ENCODE results near the gene SLAIN1.

The SLAIN1 gene

GRCh38 chr13:77717508-77717907 lies 20.0 kb downstream of the SLAIN1 start:
- DNase-seq (ENCODE audit: insufficient read length) (no peak), FAIRE-seq (no peak)
- no peak for TF ChIP-seq TAF1 (IDR thresholded peaks at IDR 0.05; ENCODE audit: borderline replicate concordance, low read depth, low read length)
- TF ChIP-seq POLR2A (IDR thresholded peaks at IDR 0.05; ENCODE audit: low read depth, low read length), result no peak
- TF ChIP-seq POLR2AphosphoS5 (IDR thresholded peaks at IDR 0.05; ENCODE audit: low read depth, low read length), result no peak

GRCh38 chr13:77719128-77719527 lies 21.6 kb downstream of the SLAIN1 start:
- FAIRE-seq, result peak; percentile 42
- TF ChIP-seq TAF1 (IDR thresholded peaks at IDR 0.05; ENCODE audit: borderline replicate concordance, low read depth, low read length) (no peak), POLR2AphosphoS5 (IDR thresholded peaks at IDR 0.05; ENCODE audit: low read depth, low read length) (no peak), POLR2A (IDR thresholded peaks at IDR 0.05; ENCODE audit: low read depth, low read length) (no peak)
- DNase-seq (ENCODE audit: insufficient read length), result no peak

- FAIRE-seq, result no peak
- no peak for DNase-seq (ENCODE audit: insufficient read length)
- TF ChIP-seq POLR2AphosphoS5 (IDR thresholded peaks at IDR 0.05; ENCODE audit: low read depth, low read length) (no peak), POLR2A (IDR thresholded peaks at IDR 0.05; ENCODE audit: low read depth, low read length) (no peak), TAF1 (IDR thresholded peaks at IDR 0.05; ENCODE audit: borderline replicate concordance, low read depth, low read length) (no peak)
Measured at GRCh38 chr13:77720988-77721387, 23.5 kb downstream of the SLAIN1 start.

- FAIRE-seq (peak; percentile 21), DNase-seq (ENCODE audit: insufficient read length) (no peak)
- TF ChIP-seq TAF1 (IDR thresholded peaks at IDR 0.05; ENCODE audit: borderline replicate concordance, low read depth, low read length) (no peak), POLR2AphosphoS5 (IDR thresholded peaks at IDR 0.05; ENCODE audit: low read depth, low read length) (no peak), POLR2A (IDR thresholded peaks at IDR 0.05; ENCODE audit: low read depth, low read length) (no peak)
Measured at GRCh38 chr13:77724092-77724491, 26.6 kb downstream of the SLAIN1 start.

DNA sequence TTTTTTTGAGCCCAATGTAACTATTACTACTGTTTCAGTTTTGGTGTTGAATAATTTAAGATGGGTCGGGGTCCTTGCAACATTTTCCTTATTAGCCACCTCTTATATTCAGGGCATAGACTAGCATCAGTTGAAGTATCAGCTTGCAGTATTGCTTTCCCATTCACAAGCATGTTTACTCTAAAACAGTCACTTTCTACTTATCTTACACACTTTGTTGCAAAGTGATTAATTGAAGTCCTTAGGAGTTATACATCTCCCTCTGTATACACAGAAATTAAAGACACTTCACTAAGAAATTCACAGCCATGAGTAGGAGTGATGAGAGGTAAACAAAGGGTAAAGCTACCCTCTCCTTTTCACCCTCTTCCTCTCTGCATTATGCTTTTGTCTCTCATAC lies 27.6 kb downstream of the SLAIN1 start:
- no peak for FAIRE-seq

GRCh38 chr13:77728265-77729125 lies 31.0 kb downstream of the SLAIN1 start:
- peak; percentile 21 for FAIRE-seq
- no peak for DNase-seq (ENCODE audit: insufficient read length)
- TF ChIP-seq POLR2AphosphoS5 (IDR thresholded peaks at IDR 0.05; ENCODE audit: low read depth, low read length) (no peak), POLR2A (IDR thresholded peaks at IDR 0.05; ENCODE audit: low read depth, low read length) (no peak), TAF1 (IDR thresholded peaks at IDR 0.05; ENCODE audit: borderline replicate concordance, low read depth, low read length) (no peak)

More for the DNA sequence above, 27.6 kb downstream of the SLAIN1 start:
- TF ChIP-seq TAF1 (IDR thresholded peaks at IDR 0.05; ENCODE audit: borderline replicate concordance, low read depth, low read length), result no peak
- TF ChIP-seq POLR2A (IDR thresholded peaks at IDR 0.05; ENCODE audit: low read depth, low read length), result no peak
- no peak for TF ChIP-seq POLR2AphosphoS5 (IDR thresholded peaks at IDR 0.05; ENCODE audit: low read depth, low read length)
- DNase-seq (ENCODE audit: insufficient read length), result no peak

DNA sequence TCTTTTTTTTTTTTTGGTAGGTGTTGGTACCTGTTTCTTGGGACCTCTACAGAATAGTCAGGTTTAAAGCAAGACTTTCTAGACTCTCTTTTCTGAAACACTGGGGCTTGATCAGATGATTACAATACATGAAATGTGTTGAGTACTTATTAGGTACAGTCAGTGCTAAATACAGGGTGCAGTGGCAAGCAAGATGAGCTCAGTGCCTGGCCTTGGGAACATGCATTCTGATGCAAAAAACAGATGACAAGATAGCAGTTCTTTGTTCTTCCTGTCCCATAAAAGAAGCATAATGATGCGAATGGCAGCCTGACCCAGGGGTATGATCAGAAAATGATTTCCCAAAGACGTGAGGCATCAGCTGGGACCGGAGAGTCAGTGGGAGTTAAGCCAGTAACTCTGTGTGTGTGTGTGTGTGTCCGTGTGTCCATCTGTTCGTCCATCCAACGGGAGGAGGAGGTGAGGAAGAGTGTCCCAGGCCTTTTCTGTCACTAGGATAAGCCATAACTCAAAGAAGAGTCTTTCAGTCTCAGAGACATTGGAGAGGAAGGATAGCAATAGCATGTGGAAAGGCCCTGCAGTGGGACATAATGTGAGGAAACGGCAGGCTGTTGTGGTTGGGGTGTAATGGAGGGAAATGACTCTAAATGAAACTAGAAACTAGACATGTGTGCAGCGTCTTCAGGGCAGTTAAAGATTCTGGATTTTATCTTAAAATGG lies 32.2 kb downstream of the SLAIN1 start:
- no peak for TF ChIP-seq TAF1 (IDR thresholded peaks at IDR 0.05; ENCODE audit: borderline replicate concordance, low read depth, low read length)
- TF ChIP-seq POLR2AphosphoS5 (IDR thresholded peaks at IDR 0.05; ENCODE audit: low read depth, low read length), result no peak; the same call in 1 of the 2 replicates
- TF ChIP-seq POLR2A (IDR thresholded peaks at IDR 0.05; ENCODE audit: low read depth, low read length), result peak; percentile 54; the same call in 1 of the 2 replicates
- DNase-seq (ENCODE audit: insufficient read length) (peak; percentile 2), FAIRE-seq (peak; percentile 90)

- FAIRE-seq, result no peak
- TF ChIP-seq TAF1 (IDR thresholded peaks at IDR 0.05; ENCODE audit: borderline replicate concordance, low read depth, low read length) (no peak), POLR2A (IDR thresholded peaks at IDR 0.05; ENCODE audit: low read depth, low read length) (no peak), POLR2AphosphoS5 (IDR thresholded peaks at IDR 0.05; ENCODE audit: low read depth, low read length) (no peak)
Measured at GRCh38 chr13:77730572-77730971, 33.1 kb downstream of the SLAIN1 start.

GRCh38 chr13:77732287-77732686 lies 34.8 kb downstream of the SLAIN1 start:
- TF ChIP-seq POLR2A (IDR thresholded peaks at IDR 0.05; ENCODE audit: low read depth, low read length) (no peak), POLR2AphosphoS5 (IDR thresholded peaks at IDR 0.05; ENCODE audit: low read depth, low read length) (no peak), TAF1 (IDR thresholded peaks at IDR 0.05; ENCODE audit: borderline replicate concordance, low read depth, low read length) (no peak)
- FAIRE-seq, result no peak
- no peak for DNase-seq (ENCODE audit: insufficient read length)

More at GRCh38 chr13:77730572-77730971, 33.1 kb downstream of the SLAIN1 start:
- no peak for DNase-seq (ENCODE audit: insufficient read length)

- no peak for DNase-seq (ENCODE audit: insufficient read length)
- TF ChIP-seq TAF1 (IDR thresholded peaks at IDR 0.05; ENCODE audit: borderline replicate concordance, low read depth, low read length) (no peak), POLR2AphosphoS5 (IDR thresholded peaks at IDR 0.05; ENCODE audit: low read depth, low read length) (no peak), POLR2A (IDR thresholded peaks at IDR 0.05; ENCODE audit: low read depth, low read length) (no peak)
- no peak for FAIRE-seq
Measured at GRCh38 chr13:77733674-77734073, 36.2 kb downstream of the SLAIN1 start.

DNA sequence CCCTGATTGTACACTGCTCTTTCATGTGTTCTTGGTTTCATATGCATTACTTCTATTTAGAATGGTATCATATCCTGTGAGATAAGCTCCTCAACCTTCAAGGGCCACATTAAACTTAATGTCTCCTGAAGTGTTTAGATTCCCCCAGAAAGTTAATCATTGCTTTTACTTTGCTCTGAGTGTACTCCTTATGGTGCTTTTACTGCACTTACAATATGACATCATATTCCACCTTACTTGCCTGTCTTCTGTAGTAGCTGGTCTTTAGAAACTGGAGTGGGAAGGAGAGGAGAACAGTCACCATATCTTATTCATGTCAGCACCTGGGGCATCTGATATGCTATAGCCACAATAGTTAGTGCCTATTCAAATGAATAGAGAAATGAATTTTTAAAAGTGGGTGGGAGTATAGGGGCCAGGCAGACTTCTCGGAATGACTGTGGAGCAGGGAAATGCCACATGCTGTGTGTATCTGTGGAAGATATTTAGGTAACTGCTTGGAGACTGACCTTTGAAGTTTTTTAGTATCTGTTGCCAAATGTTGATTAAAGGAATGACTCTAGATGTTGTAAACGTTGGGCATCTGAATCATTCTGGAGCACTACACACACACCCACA lies 40.2 kb downstream of the SLAIN1 start:
- DNase-seq (ENCODE audit: insufficient read length) (no peak), FAIRE-seq (no peak)
- no peak for TF ChIP-seq POLR2AphosphoS5 (IDR thresholded peaks at IDR 0.05; ENCODE audit: low read depth, low read length)

All from GM12892 (cell line).